NOMO-1 treated with DMSO at 0.1 percent for 48 hours (cell line): ENCODE data around the gene LRG1.
A peak's percentile ranks its signal among the peaks of the same experiment; 100 is the strongest.

Experiments
- DNase-seq: peaks from one replicate; lab custom pipeline; 2025; ENCODE audit not compliant: unreplicated experiment; lab: John Stamatoyannopoulos, UW

LRG1 gene

GRCh38 chr19:4576016-4576933 lies 36.4 kb upstream of the LRG1 start:
- no peak for DNase-seq

GRCh38 chr19:4575267-4576015 lies 35.6 kb upstream of the LRG1 start:
- DNase-seq, result no peak

- DNase-seq, result no peak
These were observed 33.8 kb upstream of the LRG1 start for GRCh38 chr19:4573682-4574081.

GRCh38 chr19:4571305-4571917 lies 31.6 kb upstream of the LRG1 start:
- DNase-seq, result no peak

- DNase-seq, result no peak
These were observed 31.1 kb upstream of the LRG1 start for GRCh38 chr19:4570916-4571304.

GRCh38 chr19:4570402-4570801 lies 30.6 kb upstream of the LRG1 start:
- DNase-seq, result no peak

- peak; percentile 78 for DNase-seq
These were observed 29.1 kb upstream of the LRG1 start for GRCh38 chr19:4568886-4569285.

GRCh38 chr19:4567584-4568071 lies 27.8 kb upstream of the LRG1 start:
- DNase-seq, result peak; percentile 42

- DNase-seq, result no peak
These were observed 26.7 kb upstream of the LRG1 start for GRCh38 chr19:4566402-4567051.

- peak; percentile 46 for DNase-seq
These were observed 23.7 kb upstream of the LRG1 start for GRCh38 chr19:4563562-4563961.

- DNase-seq, result peak; percentile 51
These were observed 22.2 kb upstream of the LRG1 start for GRCh38 chr19:4562085-4562484.

- no peak for DNase-seq
These were observed 19.7 kb upstream of the LRG1 start, which contains the start of gene SEMA6B for GRCh38 chr19:4559569-4559968. TSS of gene SEMA6B (minus strand) at chr19:4559684. CDS start at chr19:4558457, 1,227 bp downstream.

- no peak for DNase-seq
These were observed 18.4 kb upstream of the LRG1 start for GRCh38 chr19:4557971-4558941.

GRCh38 chr19:4557144-4557970 lies 17.5 kb upstream of the LRG1 start:
- no peak for DNase-seq

GRCh38 chr19:4556597-4557127 lies 16.8 kb upstream of the LRG1 start:
- peak; percentile 48 for DNase-seq

- DNase-seq, result peak; percentile 32
These were observed 16.1 kb upstream of the LRG1 start for GRCh38 chr19:4555657-4556561.

GRCh38 chr19:4554717-4555116 lies 14.9 kb upstream of the LRG1 start:
- no peak for DNase-seq

- DNase-seq, result no peak
These were observed 13.9 kb upstream of the LRG1 start for GRCh38 chr19:4553775-4554174.
